SK-MEL-5 (cell line): Measurements from ENCODE around the gene PRR27. TPM values are rescaled to one million over a fixed set of nuclear protein-coding genes. Genes with fewer than 3 reads are reported as not detected.
"Not testable (repeated sequence)": the region's sequence is repeated elsewhere in the genome, so short reads cannot be mapped to it uniquely, and the experiment has no call there.

Source experiments
- DNase-seq: peaks from one replicate; pipeline ENCODE4 v3.0.0-alpha.2; 2016; ENCODE audit warnings: low read depth, low spot score
- in situ Hi-C: cut with HindIII; loops from 2 replicates; pipeline ENCODE4 v1.10.0; 2016; ENCODE audit warnings: low sequenced_read_pairs, high pct_unique_total_duplicates, low pct_unique_long_range_greater_than_20kb
- total RNA-seq: library from RNA; depleted of rRNA; stranded (reverse); fragments of >200 nt; shearing (Covaris generic); gene quantifications from 2 replicates; pipeline ENCODE4 v1.2.3, GENCODE V29; 2014; rRNA removed

The PRR27 gene
- total RNA-seq, 1 experiment from 2014 or later, result not detected

DNA sequence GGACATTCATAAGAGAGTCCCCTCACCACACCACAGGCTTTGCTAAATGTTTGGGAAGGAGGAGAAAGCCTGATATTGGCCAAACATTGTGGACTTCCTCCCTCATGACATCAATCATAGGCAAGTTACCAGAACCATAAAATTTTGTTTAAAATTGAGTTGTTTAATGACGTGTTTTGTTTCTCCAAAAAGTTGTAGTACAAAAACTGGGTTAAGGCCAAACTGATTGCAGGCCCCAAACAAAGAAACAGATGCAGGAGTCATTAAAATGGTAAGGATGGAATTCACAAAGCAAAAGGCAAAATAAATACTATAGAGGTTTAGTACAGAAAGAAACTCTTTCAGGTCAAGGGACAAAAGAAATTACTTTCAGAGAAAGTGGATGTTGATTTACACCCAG, 37.6 kb downstream of the PRR27 start:
- no peak for DNase-seq
- in situ Hi-C loops, result no loop called here

DNA sequence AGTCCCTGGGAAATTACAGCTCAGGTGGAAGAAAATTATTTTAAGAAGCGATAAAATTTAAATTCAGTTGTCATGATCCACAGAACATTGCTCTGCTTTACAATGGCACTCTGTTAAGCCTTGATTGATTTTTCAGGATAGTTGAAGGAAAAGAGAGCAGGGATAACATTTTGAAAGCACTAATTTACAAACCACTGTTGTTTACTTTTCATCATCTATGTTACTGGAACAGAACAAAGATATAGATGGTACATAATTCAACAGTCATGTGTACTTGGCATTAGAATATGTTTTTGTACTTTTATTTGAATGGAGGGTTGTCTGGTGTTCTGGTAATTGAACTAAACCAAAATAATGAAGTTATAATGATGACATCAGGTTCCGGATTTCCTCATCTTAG, 38.9 kb downstream of the PRR27 start:
- peak; percentile 42 for DNase-seq
- in situ Hi-C loops, result no loop called here

DNA sequence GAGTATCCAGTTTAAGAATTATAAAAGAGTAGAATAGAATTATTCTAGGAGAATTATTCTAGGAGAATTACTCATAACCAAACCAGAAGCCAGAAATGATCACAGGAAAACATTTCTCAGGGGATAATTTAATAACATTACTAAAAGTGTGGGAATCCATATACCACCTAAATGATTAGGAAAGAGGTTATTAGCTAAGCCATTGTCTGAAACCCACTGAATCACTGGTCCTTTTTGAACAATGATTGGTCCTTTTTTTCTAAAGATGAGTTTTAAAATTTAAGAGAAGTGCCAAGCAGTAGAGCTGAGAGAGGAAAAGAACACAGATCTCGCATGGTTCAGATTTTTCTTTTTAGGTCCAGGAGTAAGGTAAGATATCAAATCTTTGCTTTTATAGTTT, 41.4 kb downstream of the PRR27 start, which contains the start of gene ODAM:
Gene ODAM (plus strand): TSS at position 301 of the 400 bp plus-strand sequence. CDS start 819 bp downstream, outside the sequence.
- in situ Hi-C loops, result no loop called here
- DNase-seq, result no peak

DNA sequence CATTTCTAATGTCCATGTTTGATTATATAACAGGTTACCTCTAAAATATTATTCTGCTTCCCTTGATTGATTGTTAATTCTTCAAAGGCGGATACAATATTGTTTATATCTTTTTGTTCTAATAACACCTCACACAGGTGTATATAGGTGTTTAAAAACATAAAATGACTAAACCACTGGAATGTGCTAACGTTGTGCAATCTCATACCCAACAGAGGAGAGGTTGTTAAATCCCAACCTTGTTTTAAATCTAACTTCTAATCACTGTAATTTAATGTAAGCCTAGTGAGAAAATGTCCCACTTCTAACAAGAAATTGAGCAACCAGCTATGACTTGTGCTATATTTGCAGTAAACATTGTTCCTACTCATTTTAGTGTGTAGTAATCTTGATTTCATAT, 42.8 kb downstream of the PRR27 start:
- DNase-seq, result no peak
- in situ Hi-C loops, result no loop called here

DNA sequence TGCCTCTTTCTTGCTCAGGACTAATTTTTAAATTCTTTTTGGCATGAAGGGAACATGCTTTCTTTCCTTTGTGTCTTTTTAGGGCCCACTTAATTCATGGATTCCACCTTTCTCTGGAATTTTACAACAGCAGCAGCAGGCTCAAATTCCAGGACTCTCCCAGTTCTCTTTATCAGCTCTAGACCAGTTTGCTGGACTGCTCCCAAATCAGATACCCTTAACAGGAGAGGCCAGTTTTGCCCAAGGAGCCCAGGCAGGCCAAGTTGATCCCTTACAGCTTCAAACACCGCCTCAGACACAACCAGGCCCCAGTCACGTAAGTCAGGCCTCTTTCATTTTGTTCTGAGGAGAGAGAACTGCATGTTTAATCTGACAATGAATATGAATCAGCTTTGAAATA, 43.8 kb downstream of the PRR27 start:
- DNase-seq, result no peak
- in situ Hi-C loops, result no loop called here

DNA sequence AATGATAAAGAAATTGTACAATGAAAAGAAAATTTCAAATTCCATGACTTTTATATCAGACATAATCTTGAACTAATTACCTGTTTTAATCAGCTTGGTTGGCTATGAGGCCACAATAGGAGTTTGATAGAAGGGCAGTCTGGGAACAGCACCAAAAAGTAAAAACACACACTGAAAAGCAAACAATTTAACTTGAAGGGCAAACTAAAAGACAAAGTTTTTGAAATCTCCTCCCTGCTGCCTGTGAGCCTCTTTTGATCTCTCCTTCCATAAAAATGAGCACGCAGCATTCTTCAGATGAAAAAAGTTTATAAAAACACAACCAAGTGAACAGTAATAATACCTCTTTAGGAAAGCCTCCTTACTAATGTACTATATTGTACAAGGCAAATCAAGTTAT, 49.6 kb downstream of the PRR27 start:
- DNase-seq, result no peak
- in situ Hi-C loops, result no loop called here

DNA sequence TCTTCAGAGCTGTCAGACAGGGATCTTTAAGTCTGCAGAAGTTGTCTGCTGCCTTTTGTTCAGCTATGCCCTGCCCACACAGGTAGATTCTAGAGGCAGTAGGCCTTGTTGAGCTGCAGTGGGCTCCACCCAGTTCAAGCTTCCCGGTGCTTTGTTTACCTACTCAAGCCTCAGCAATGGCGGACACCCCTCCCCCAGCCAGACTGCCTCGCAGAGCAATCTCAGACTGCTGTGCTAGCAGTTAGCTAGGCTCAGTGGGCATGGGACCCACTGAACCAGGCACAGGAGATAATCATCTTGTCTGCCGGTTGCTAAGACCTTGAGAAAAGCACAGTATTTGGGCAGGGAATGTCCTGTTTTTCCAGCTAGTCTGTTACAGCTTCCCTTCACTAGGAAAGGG, 58.7 kb downstream of the PRR27 start:
- in situ Hi-C loops, DNase-seq: not testable (repeated sequence)

Other genes with a start within 250 kb of the PRR27 start
- gene CSN1S1, start 223.2 kb upstream of the PRR27 start, total RNA-seq, result not detected in 2 replicates
- gene CSN2, start 188.5 kb upstream of the PRR27 start, total RNA-seq, result not detected in 2 replicates
- gene STATH, start 158.3 kb upstream of the PRR27 start, total RNA-seq, result 1.1 and 1.6 TPM in 2 replicates
- 42.2 and 49.0 TPM in 2 replicates for gene HTN3, start 125.8 kb upstream of the PRR27 start, total RNA-seq
- 108 and 127 TPM in 2 replicates for gene HTN1, start 103.8 kb upstream of the PRR27 start, total RNA-seq
- gene ODAM, start 41.5 kb downstream of the PRR27 start, total RNA-seq, result not detected in 2 replicates
- not detected in 2 replicates for gene FDCSP, start 71.9 kb downstream of the PRR27 start, total RNA-seq
- not detected in 2 replicates for gene CSN3, start 88.4 kb downstream of the PRR27 start, total RNA-seq
- gene CABS1, start 180.7 kb downstream of the PRR27 start, total RNA-seq, result not detected in 2 replicates
- not detected in 2 replicates for gene SMR3A, start 206.5 kb downstream of the PRR27 start, total RNA-seq
- not detected in 2 replicates for gene SMR3B, start 228.9 kb downstream of the PRR27 start, total RNA-seq
- gene OPRPN, start 243.7 kb downstream of the PRR27 start, total RNA-seq, result not detected in 2 replicates